Epithelial cell of prostate (primary cell): Measurements from ENCODE around the gene SKIC8.

ENCODE experiments used
- DNase-seq: peaks from one replicate; pipeline ENCODE4 v3.0.0-alpha.2; 2011; ENCODE audit warnings: low read depth, low spot score
- H3K27ac ChIP-seq: fragments of 450-650 bp; 2 replicates; pipeline ENCODE4 v1.5.1; 2017; ENCODE audit warnings: mild to moderate bottlenecking

SKIC8 gene

GRCh38 chr15:78322724-78323521 is 23.5 kb upstream of the SKIC8 start:
- no peak for DNase-seq
- H3K27ac ChIP-seq: no peak overlapping the region

- H3K27ac ChIP-seq: no peak overlapping the region
- no peak for DNase-seq
Observed at GRCh38 chr15:78322243-78322642, 22.8 kb upstream of the SKIC8 start.

- H3K27ac ChIP-seq: no peak overlapping the region
- DNase-seq: no peak
Observed at GRCh38 chr15:78321786-78322185, 22.4 kb upstream of the SKIC8 start.

GRCh38 chr15:78321041-78321570 is 21.7 kb upstream of the SKIC8 start:
- DNase-seq: no peak
- no peak overlapping the region for H3K27ac ChIP-seq

GRCh38 chr15:78320183-78320582 is 20.8 kb upstream of the SKIC8 start:
- no peak for DNase-seq
- H3K27ac ChIP-seq: no peak overlapping the region

GRCh38 chr15:78319588-78319987 is 20.2 kb upstream of the SKIC8 start:
- no peak overlapping the region for H3K27ac ChIP-seq
- DNase-seq: no peak

GRCh38 chr15:78317145-78317836 is 17.9 kb upstream of the SKIC8 start:
- H3K27ac ChIP-seq: no peak overlapping the region
- no peak for DNase-seq

GRCh38 chr15:78316283-78317083 is 17.1 kb upstream of the SKIC8 start:
- no peak for DNase-seq
- no peak overlapping the region for H3K27ac ChIP-seq

- DNase-seq: no peak
- no peak overlapping the region for H3K27ac ChIP-seq
Observed at GRCh38 chr15:78315686-78316282, 16.4 kb upstream of the SKIC8 start.

GRCh38 chr15:78314181-78314581 is 14.8 kb upstream of the SKIC8 start:
- no peak overlapping the region for H3K27ac ChIP-seq
- DNase-seq: no peak

GRCh38 chr15:78313383-78313782 is 14.0 kb upstream of the SKIC8 start:
- DNase-seq: no peak

GRCh38 chr15:78312957-78313356 is 13.5 kb upstream of the SKIC8 start:
- H3K27ac ChIP-seq: no peak overlapping the region
- no peak for DNase-seq

More at GRCh38 chr15:78313383-78313782, 14.0 kb upstream of the SKIC8 start:
- no peak overlapping the region for H3K27ac ChIP-seq

- no peak overlapping the region for H3K27ac ChIP-seq
- no peak for DNase-seq
Observed at GRCh38 chr15:78312536-78312935, 13.1 kb upstream of the SKIC8 start.

- no peak for DNase-seq
- no peak overlapping the region for H3K27ac ChIP-seq
Observed at GRCh38 chr15:78311292-78311691, 11.9 kb upstream of the SKIC8 start.

GRCh38 chr15:78308422-78309032 is 9.1 kb upstream of the SKIC8 start:
- no peak overlapping the region for H3K27ac ChIP-seq
- DNase-seq: no peak

GRCh38 chr15:78307976-78308375 is 8.6 kb upstream of the SKIC8 start:
- no peak for DNase-seq
- no peak overlapping the region for H3K27ac ChIP-seq

- no peak overlapping the region for H3K27ac ChIP-seq
- no peak for DNase-seq
Observed at GRCh38 chr15:78306176-78306774, 6.9 kb upstream of the SKIC8 start.

- H3K27ac ChIP-seq: no peak overlapping the region
- no peak for DNase-seq
Observed at GRCh38 chr15:78304216-78305066, 5.0 kb upstream of the SKIC8 start.
